ENCODE data around the gene GALNT7.

GRCh38 chr4:173294444-173294843 is 125.8 kb downstream of the GALNT7 start:
- TF ChIP-seq CTCF (IDR thresholded peaks at IDR 0.05), result no peak
- no peak for TF ChIP-seq POLR2A (IDR thresholded peaks at IDR 0.05)
